H1 (cell line): Measurements from ENCODE around the gene CDH26.

Experiments
- ASH2L ChIP-seq: fragments of 200-600, 300-600 bp; sonication (generic); IDR thresholded peaks from one replicate; pipeline ENCODE4 v1.7.1; 2017; ENCODE audit warnings: low read length
- CEBPB ChIP-seq: IDR thresholded peaks from 2 replicates; pipeline ENCODE4 v1.6.1; 2012; ENCODE audit warnings: low read depth, low read length
- CTCF ChIP-seq, 3 experiments: IDR thresholded peaks; 1 replicate in 2 of 3; 2 replicates in 1 of 3; pipeline versions ENCODE4 v1.5.1 to v1.6.1; 2011; ENCODE audit warnings: low read length in 3 of 3, mild to moderate bottlenecking in 3 of 3, inconsistent platforms in 2 of 3, low read depth in 1 of 3, moderate library complexity in 1 of 3; ENCODE audit not compliant: insufficient read depth in 1 of 3; ENCODE audit errors: control extremely low read depth in 1 of 3
- EZH2 ChIP-seq: fragments of 200-600 bp; sonication (generic); IDR thresholded peaks from 2 replicates; pipeline ENCODE4 v1.7.1; 2012; ENCODE audit warnings: low read depth, mild to moderate bottlenecking, moderate library complexity, low read length, inconsistent platforms; ENCODE audit not compliant: severe bottlenecking
- POLR2A ChIP-seq, 2 experiments: IDR thresholded peaks; 1 replicate in 1 of 2; 2 replicates in 1 of 2; pipeline ENCODE4 v1.6.1; 2011; ENCODE audit warnings: low read depth in 2 of 2, low read length in 2 of 2, mild to moderate bottlenecking in 2 of 2; ENCODE audit errors: control extremely low read depth in 1 of 2
- POLR2AphosphoS5 ChIP-seq: IDR thresholded peaks from 2 replicates; pipeline ENCODE4 v1.6.1; 2011; ENCODE audit warnings: low read depth, low read length
- RBBP5 ChIP-seq: IDR thresholded peaks from 2 replicates; pipeline ENCODE4 v1.7.1; 2012; ENCODE audit warnings: low read depth, mild to moderate bottlenecking, inconsistent platforms, low read length, moderate library complexity, borderline replicate concordance
- RFX5 ChIP-seq: IDR thresholded peaks from 2 replicates; pipeline ENCODE4 v1.6.1; 2011; ENCODE audit warnings: low read depth, low read length, improper control_type of control experiment, borderline replicate concordance
- RNF2 ChIP-seq: fragments of 200-900, 300-1000 bp; sonication (generic); IDR thresholded peaks from 2 replicates; pipeline ENCODE4 v1.7.1; 2016; ENCODE audit warnings: borderline replicate concordance, low read depth, mild to moderate bottlenecking, antibody characterized with exemption, low read length; ENCODE audit not compliant: poor library complexity, severe bottlenecking; ENCODE audit errors: missing control alignments
- SP1 ChIP-seq: IDR thresholded peaks from 2 replicates; pipeline ENCODE4 v1.6.1; 2011; ENCODE audit warnings: low read depth, low read length
- TEAD4 ChIP-seq: IDR thresholded peaks from 2 replicates; pipeline ENCODE4 v1.6.1; 2012; ENCODE audit warnings: low read depth, low read length, inconsistent platforms, mixed read lengths
- YY1 ChIP-seq: IDR thresholded peaks from 2 replicates; pipeline ENCODE4 v1.6.1; 2011; ENCODE audit warnings: low read depth, mild to moderate bottlenecking, low read length

DNA sequence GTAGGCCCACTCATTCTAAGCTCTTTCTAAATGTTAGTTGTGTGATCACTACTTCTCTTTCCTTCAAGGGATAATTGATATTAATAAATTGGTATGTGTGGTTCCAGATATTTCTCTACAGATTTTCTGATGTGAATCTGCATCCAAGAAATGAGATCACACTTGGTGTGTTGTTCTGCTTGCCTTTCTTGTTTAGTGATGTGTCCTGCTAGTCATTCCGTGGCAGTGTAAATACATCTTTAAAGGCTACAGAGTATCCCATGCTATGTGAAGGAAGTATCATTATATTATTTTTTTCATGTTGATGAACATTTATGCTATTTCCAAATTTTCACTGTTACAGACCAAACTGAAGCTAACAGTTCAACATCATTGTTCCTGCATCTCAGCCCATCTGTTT, 13.2 kb downstream of the CDH26 start:
- TF ChIP-seq YY1, result no peak
- TF ChIP-seq CTCF (IDR thresholded peaks at IDR 0.05; ENCODE audit: control extremely low read depth in 1 of 3, insufficient read depth in 1 of 3, low read depth in 1 of 3, low read length in 3 of 3), result no peak
- TF ChIP-seq EZH2, result no peak
- no peak for TF ChIP-seq ASH2L
- no peak for TF ChIP-seq CEBPB
- no peak for TF ChIP-seq TEAD4
- TF ChIP-seq POLR2A (IDR thresholded peaks at IDR 0.05; ENCODE audit: control extremely low read depth in 1 of 2, low read depth in 2 of 2, low read length in 2 of 2), result no peak
- TF ChIP-seq POLR2AphosphoS5, result no peak
- TF ChIP-seq SP1, result no peak
- TF ChIP-seq RFX5, result no peak
- no peak for TF ChIP-seq RBBP5
- no peak for TF ChIP-seq RNF2
